Astrocyte of the hippocampus (primary cell): Measurements from ENCODE around the gene ATXN1.
"Not testable (repeated sequence)": the region's sequence is repeated elsewhere in the genome, so short reads cannot be mapped to it uniquely, and the experiment has no call there.

Source experiments
- DNase-seq: peaks from one replicate; pipeline ENCODE4 v3.0.0; 2011; ENCODE audit warnings: low read depth, low spot score

The ATXN1 gene

GRCh38 chr6:16647422-16647821, 113.8 kb downstream of the ATXN1 start:
- DNase-seq, result no peak

GRCh38 chr6:16644540-16645250, 116.6 kb downstream of the ATXN1 start:
- no peak for DNase-seq

- DNase-seq, result peak; percentile 82
These were observed 121.4 kb downstream of the ATXN1 start for GRCh38 chr6:16639684-16640480.

GRCh38 chr6:16637635-16638034, 123.6 kb downstream of the ATXN1 start:
- DNase-seq, result no peak

- DNase-seq, result peak; percentile 88
These were observed 125.3 kb downstream of the ATXN1 start for GRCh38 chr6:16635810-16636602.

- no peak for DNase-seq
These were observed 125.9 kb downstream of the ATXN1 start for GRCh38 chr6:16635291-16635809.

GRCh38 chr6:16634855-16635254, 126.4 kb downstream of the ATXN1 start:
- no peak for DNase-seq

GRCh38 chr6:16633961-16634360, 127.3 kb downstream of the ATXN1 start:
- DNase-seq, result no peak

- no peak for DNase-seq
These were observed 127.8 kb downstream of the ATXN1 start for GRCh38 chr6:16633465-16633864.

- no peak for DNase-seq
These were observed 129.2 kb downstream of the ATXN1 start for GRCh38 chr6:16632101-16632500.

GRCh38 chr6:16630026-16630643, 131.1 kb downstream of the ATXN1 start:
- DNase-seq, result no peak

- DNase-seq, result not testable (repeated sequence)
These were observed 132.7 kb downstream of the ATXN1 start for GRCh38 chr6:16628580-16628979.

GRCh38 chr6:16626650-16627049, 134.6 kb downstream of the ATXN1 start:
- DNase-seq, result no peak

GRCh38 chr6:16625291-16626265, 135.7 kb downstream of the ATXN1 start:
- no peak for DNase-seq

GRCh38 chr6:16624636-16625290, 136.5 kb downstream of the ATXN1 start:
- no peak for DNase-seq

- no peak for DNase-seq
These were observed 137.5 kb downstream of the ATXN1 start for GRCh38 chr6:16623731-16624130.

GRCh38 chr6:16623029-16623653, 138.1 kb downstream of the ATXN1 start:
- peak; percentile 24 for DNase-seq

- no peak for DNase-seq
These were observed 139.1 kb downstream of the ATXN1 start for GRCh38 chr6:16622193-16622592.

GRCh38 chr6:16621002-16621401, 140.3 kb downstream of the ATXN1 start:
- no peak for DNase-seq
